ENCODE data around the gene LIPE.

The LIPE gene

GRCh38 chr19:42375415-42376176 is 51.6 kb downstream of the LIPE start:
- no peak for FAIRE-seq

- no peak for FAIRE-seq
These were observed 52.3 kb downstream of the LIPE start for GRCh38 chr19:42374826-42375376.

GRCh38 chr19:42370626-42371175 is 56.5 kb downstream of the LIPE start:
- no peak for FAIRE-seq

GRCh38 chr19:42370068-42370520 is 57.1 kb downstream of the LIPE start:
- no peak for FAIRE-seq

- no peak for FAIRE-seq
These were observed 57.6 kb downstream of the LIPE start for GRCh38 chr19:42369433-42370067.

GRCh38 chr19:42368765-42369164 is 58.4 kb downstream of the LIPE start:
- no peak for FAIRE-seq

- FAIRE-seq, result no peak
These were observed 58.8 kb downstream of the LIPE start for GRCh38 chr19:42368360-42368759.

- FAIRE-seq, result no peak
These were observed 59.3 kb downstream of the LIPE start for GRCh38 chr19:42367929-42368328.

- FAIRE-seq, result no peak
These were observed 60.5 kb downstream of the LIPE start for GRCh38 chr19:42366673-42367072.

GRCh38 chr19:42363614-42364346 is 63.4 kb downstream of the LIPE start:
- FAIRE-seq, result no peak

- no peak for FAIRE-seq
These were observed 64.2 kb downstream of the LIPE start for GRCh38 chr19:42362891-42363440.

- FAIRE-seq, result no peak
These were observed 64.8 kb downstream of the LIPE start for GRCh38 chr19:42362342-42362741.

- no peak for FAIRE-seq
These were observed 65.7 kb downstream of the LIPE start for GRCh38 chr19:42361545-42361910.

GRCh38 chr19:42360787-42361544 is 66.2 kb downstream of the LIPE start:
- FAIRE-seq, result no peak

GRCh38 chr19:42357290-42357689 is 69.9 kb downstream of the LIPE start:
- FAIRE-seq, result no peak

- FAIRE-seq, result no peak
These were observed 70.5 kb downstream of the LIPE start for GRCh38 chr19:42356686-42357085.

- FAIRE-seq, result no peak
These were observed 71.3 kb downstream of the LIPE start for GRCh38 chr19:42355896-42356295.

GRCh38 chr19:42353341-42354015 is 73.7 kb downstream of the LIPE start:
- no peak for FAIRE-seq

GRCh38 chr19:42352301-42353259 is 74.6 kb downstream of the LIPE start:
- no peak for FAIRE-seq
